Hematopoietic multipotent progenitor cell treated with erythropoietin and hydrocortisone succinate and interleukin-3 and kit ligand, for 8 days (in vitro differentiated cells): ENCODE measurements around the gene ZNF556.
"Not testable (repeated sequence)": the region's sequence is repeated elsewhere in the genome, so short reads cannot be mapped to it uniquely, and the experiment has no call there.

Source experiments
- DNase-seq: peaks from one replicate; pipeline ENCODE4 v3.0.0-alpha.2; 2015

Gene ZNF556

DNA sequence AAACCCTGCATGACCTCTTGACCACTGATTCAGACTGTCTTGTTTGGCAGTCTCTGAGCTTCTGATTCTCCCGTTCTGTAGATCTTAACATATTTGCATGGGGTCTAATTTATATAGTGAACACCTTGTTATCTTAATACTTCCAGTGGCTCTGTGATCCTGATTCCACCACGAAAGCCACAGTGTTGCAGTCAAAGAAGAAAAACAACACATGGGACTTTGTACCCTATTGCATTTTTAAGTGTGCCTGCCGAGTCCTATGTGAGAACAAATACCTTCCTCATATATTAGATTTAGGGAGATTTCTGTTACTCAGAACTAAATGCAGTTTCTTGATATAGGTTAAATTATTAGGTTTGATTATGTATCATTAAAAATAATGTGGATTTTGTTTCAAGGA, 12.3 kb upstream of the ZNF556 start:
- DNase-seq, result no peak

GRCh38 chr19:2856457-2857050, 10.6 kb upstream of the ZNF556 start:
- DNase-seq, result no peak

DNA sequence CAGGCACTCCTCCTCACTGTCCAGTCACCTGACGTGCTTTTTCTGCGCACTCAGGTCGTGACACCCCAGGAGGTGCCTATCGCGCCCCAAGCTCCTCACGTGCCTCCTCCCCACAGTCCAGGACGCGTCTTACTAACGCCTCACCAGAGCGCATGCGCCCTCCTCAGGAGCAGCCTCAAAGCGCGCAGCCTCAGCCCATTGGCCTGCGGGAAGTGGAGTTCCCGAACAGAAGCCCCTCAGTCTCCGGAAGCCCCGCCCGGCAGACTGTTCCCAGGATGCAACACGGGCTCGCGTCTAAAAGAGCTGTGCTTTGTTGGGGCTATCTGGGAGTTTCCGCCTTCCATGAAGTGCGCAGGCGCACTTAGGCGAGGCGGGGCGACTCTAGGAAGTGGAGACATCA, 8.3 kb upstream of the ZNF556 start:
- DNase-seq, result no peak

DNA sequence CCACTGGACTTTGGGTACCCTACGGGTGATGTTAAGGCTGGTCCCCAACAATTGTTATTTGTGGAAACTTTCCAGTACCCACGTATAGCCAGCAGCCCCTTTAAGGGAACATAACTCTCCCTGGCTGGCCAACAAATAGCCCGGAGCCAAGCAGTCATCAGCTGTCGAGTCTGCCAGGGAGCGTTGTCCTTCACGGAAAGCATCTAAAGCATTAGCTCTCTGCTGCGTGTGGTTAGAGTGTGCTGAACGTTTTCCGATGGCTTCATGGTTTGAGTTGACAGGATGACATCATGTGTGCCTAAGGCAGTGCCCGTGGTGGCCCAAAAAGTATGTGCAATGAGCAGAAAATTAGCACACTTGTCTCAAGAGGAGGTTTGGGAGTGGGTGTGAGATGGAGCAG, 3.3 kb upstream of the ZNF556 start:
- DNase-seq, result no peak

- peak; percentile 78 for DNase-seq
These were observed 1.6 kb upstream of the ZNF556 start for GRCh38 chr19:2865334-2866100.

DNA sequence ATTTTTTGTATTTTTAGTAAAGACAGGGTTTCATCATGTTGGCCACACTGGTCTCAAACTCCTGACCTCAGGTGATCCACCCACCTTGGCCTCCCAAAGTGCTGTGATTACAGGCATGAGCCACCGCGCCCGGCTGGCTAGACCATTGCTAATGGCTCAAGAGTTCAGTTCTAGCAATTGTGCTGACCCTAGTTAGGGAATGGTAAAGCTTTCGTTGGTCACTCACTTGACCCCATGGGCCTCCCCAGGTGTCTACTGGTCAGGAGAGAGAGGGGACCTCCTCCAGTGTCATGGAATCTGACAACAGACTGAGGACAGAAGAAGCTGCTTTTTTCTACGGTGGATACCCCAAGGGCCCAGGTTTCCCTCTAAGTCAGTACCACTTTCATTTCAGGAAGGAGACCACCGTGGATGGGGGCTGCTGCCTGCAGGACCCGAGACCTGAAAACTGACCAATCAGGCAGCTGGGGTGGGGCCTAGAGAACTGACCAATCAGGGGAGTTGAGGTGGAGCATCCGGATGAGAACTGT, 575 bp upstream of the ZNF556 start:
- DNase-seq, result no peak

DNA sequence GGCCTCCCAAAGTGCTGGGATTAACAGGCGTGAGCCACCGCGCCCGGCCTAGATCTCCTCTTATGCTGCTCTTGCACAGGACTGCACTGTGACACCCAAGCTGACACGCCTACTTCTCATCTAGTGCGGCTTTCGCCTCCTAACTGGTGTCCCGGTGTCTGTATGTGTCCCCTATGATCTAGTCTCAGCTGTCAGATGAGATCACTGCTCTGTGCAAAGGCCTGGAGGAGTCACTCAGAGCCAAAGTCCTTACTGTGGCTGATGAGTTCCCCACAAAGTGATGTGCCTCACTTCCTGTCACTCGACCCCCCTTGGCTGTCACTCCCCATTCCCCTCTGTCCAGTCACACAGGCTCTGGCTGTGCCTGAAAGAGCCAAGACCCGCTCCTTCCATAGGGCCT, 2.5 kb downstream of the ZNF556 start:
- no peak for DNase-seq

DNA sequence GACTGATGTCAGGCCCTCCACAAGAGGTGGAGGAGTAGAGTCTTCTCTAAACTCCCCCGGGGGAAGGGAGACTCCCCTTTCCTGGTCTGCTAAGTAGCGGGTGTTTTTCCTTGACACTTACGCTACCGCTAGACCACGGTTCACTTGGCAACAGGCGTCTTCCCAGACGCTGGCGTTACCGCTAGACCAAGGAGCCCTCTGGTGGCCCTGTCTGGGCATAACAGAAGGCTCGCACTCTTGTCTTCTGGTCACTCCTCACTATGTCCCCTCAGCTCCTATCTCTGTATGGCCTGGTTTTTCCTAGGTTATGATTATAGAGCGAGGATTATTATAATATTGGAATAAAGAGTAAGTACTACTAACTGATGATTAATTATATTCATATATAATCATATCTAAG, 5.0 kb downstream of the ZNF556 start:
- DNase-seq, result not testable (repeated sequence)

GRCh38 chr19:2877398-2878331, 10.5 kb downstream of the ZNF556 start:
- DNase-seq, result no peak

DNA sequence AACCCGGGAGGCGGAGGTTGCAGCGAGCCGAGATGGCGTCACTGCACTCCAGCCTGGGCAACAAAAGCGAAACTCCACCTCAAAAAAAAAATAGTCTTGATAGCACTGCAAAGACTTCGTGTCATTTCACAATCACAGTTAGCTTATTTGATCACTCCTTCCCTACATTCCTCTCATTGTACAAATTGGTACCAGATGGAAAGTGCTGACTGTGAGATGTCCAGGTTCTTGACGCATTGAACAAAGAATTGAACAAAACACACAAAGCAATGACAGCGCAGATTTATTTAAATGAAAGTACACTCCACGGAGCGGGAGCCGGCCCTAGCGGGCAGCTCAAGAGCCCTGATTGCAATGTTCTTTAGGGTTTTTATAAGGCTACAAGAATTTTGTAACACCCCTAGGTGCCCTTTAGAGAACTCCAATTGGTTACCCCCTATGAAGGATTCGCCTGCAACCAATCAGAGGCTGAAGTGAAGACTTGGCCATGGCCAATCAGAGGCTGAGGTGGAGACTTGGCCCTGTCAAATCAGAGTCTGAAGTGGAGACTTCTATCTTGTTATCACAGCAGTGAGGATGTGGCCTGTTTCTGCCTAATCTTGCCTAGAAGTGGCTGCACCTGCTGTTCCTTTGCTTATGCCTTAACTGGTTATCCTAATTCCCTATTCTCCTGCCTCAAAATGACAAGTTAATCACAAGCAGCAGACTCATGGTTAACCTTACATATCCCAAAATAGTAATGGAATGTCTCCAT, 16.7 kb downstream of the ZNF556 start:
- DNase-seq, result peak; percentile 11

GRCh38 chr19:2885736-2886135, 18.6 kb downstream of the ZNF556 start:
- DNase-seq, result no peak

DNA sequence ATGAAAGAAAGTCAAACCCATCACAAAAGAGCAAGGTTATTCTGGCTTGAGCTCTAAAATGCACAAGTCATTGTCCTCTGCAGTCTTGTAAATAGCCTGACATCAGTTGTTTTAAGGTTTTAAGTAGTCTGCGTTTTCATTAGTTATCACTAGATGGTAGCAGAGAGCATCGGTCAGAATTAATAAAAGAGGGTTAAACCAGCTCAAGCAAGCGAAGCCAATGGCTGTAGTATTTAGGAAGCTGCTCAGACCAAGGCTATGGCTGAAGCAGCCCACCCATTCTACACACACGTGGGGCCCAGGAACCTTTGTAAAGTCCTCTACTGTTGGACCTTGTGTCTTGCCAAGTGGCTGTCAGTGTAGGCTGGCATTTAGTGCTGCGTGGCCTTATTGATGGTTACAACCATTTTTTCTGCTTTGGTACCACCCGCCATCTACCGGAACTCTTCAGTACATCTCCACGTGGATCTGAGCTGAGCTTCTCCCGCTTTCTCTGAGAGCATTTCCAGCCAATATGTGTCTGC, 20.3 kb downstream of the ZNF556 start:
- peak; percentile 78 for DNase-seq

- peak; percentile 64 for DNase-seq
These were observed 21.6 kb downstream of the ZNF556 start for GRCh38 chr19:2888731-2889224.

- DNase-seq, result not testable (repeated sequence)
These were observed 23.4 kb downstream of the ZNF556 start for GRCh38 chr19:2890531-2890930.

DNA sequence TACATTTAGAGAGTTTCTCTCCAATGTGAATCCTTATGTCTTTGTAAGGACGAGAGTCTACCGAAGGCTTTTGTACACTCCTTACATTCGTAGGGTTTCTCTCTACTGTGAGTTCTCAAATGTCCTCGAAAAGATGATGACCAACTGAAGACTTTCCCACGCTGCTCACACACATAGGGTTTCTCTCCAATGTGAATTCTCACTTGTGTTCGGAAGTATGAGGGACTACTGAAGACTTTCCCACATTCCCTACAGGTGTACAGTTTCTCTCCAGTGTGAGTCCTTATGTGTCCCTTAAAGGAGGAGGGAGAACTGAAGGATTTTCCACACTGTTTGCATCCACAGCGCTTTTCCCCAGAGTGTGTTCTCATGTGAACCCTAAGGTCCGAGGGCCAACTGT, 29.6 kb downstream of the ZNF556 start:
- DNase-seq, result no peak

GRCh38 chr19:2900296-2901252, 33.4 kb downstream of the ZNF556 start, which contains the start of gene ZNF57:
TSS of gene ZNF57 (plus strand) at chr19:2900928. CDS start at chr19:2901046, 118 bp downstream.
- peak; percentile 98 for DNase-seq

- DNase-seq, result no peak
These were observed 35.6 kb downstream of the ZNF556 start for GRCh38 chr19:2902590-2903218.

DNA sequence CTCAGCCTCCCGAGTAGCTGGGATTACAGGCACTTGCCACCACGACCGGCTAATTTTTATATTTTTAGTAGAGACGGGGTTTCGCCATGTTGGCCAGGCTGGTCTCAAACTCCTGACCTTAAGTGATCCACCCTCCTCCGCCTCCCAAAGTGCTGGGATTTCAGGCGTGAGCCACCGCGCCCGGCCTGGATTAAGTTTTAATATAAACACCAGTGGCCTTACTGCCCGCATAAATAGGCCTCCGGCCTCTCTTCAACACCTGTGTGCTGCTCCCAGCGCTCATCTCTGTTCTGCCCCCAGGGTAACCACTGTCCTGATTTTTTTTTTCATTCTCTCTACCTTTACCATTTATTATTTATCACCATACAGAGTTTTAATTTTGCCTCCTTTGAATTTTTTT, 36.2 kb downstream of the ZNF556 start:
- DNase-seq, result not testable (repeated sequence)

DNA sequence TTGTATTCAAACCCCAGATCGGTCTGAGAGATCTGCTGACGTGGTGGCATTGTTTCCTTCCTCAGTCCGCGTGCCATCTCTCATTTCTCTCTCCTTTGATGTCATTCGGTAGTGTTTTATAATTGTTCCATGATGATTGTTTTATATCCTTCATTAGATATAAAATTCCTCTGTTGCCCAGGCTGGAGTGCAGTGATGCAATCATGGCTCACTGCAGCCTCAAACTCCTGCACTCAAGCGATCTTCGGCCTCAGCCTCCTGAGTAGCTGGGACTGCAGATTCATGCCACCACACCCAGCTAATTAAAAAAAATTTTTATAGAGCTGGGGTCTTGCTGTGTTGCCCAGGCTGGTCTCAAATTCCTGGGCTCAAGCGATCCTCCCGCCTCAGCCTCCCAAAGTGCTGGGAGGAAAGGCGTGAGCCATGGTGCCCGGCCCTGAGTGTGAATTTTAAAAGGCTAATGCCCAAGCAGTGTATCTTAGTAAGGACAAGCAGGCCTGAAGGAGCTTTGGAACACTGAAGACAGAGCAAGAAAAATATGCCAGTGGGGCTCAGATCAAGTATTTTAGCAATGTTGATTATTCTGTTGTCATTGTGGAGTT, 38.9 kb downstream of the ZNF556 start:
- DNase-seq, result no peak
